GM10266 (cell line): Measurements from ENCODE around the gene LZTFL1.

Experiments used
- DNase-seq: peaks from one replicate; pipeline ENCODE4 v3.0.0; 2012; ENCODE audit errors: extremely low spot score
- TF ChIP-seq, protein P1 (sequence below): IDR thresholded peaks from 2 replicates; pipeline ENCODE4 v1.5.1; 2012; ENCODE audit warnings: mild to moderate bottlenecking, low read depth; ENCODE audit not compliant: control insufficient read depth, insufficient read depth; ENCODE audit errors: missing control alignments

LZTFL1 gene

DNA sequence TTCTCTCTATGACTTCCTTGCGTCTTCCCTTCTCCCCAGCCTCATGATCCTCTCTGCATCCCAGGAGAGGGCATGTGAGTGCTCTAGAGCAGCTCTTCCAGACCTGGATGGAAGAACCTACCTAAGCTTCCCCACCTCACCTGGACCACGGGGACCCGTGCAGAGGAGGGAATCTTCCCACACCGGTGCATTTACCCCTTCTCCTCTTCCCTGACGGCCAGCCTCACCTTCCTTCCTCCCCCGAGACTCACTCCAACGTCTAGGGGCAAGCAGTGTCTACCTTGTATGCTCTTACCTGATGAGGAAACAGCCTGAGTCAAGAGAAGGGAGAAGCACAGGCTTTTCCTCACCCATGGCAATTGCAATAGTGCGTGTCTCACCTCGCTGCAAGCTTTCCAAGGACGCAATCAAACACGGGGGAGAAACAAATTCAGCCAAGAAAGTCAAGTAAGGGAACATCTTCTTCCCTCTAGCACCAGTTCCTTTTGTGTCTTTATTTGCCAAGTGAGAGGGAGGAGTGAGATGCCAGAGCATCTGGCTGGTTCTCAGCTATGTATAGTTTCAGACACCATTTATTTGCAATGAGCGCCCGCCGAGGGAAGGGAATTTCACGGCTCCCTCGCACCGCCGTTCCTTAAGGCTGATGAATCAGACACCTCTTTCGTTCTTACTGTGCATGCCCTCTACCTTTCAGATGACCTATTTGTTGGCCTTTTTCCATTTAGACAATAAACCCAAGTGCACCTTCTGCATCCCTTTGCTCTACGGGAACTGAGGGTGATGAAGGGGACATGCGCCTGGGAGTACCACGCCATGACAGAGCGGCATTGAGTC is 42.7 kb upstream of the LZTFL1 start:
- DNase-seq: no peak
- TF ChIP-seq, protein P1, sequence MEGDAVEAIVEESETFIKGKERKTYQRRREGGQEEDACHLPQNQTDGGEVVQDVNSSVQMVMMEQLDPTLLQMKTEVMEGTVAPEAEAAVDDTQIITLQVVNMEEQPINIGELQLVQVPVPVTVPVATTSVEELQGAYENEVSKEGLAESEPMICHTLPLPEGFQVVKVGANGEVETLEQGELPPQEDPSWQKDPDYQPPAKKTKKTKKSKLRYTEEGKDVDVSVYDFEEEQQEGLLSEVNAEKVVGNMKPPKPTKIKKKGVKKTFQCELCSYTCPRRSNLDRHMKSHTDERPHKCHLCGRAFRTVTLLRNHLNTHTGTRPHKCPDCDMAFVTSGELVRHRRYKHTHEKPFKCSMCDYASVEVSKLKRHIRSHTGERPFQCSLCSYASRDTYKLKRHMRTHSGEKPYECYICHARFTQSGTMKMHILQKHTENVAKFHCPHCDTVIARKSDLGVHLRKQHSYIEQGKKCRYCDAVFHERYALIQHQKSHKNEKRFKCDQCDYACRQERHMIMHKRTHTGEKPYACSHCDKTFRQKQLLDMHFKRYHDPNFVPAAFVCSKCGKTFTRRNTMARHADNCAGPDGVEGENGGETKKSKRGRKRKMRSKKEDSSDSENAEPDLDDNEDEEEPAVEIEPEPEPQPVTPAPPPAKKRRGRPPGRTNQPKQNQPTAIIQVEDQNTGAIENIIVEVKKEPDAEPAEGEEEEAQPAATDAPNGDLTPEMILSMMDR: no peak

DNA sequence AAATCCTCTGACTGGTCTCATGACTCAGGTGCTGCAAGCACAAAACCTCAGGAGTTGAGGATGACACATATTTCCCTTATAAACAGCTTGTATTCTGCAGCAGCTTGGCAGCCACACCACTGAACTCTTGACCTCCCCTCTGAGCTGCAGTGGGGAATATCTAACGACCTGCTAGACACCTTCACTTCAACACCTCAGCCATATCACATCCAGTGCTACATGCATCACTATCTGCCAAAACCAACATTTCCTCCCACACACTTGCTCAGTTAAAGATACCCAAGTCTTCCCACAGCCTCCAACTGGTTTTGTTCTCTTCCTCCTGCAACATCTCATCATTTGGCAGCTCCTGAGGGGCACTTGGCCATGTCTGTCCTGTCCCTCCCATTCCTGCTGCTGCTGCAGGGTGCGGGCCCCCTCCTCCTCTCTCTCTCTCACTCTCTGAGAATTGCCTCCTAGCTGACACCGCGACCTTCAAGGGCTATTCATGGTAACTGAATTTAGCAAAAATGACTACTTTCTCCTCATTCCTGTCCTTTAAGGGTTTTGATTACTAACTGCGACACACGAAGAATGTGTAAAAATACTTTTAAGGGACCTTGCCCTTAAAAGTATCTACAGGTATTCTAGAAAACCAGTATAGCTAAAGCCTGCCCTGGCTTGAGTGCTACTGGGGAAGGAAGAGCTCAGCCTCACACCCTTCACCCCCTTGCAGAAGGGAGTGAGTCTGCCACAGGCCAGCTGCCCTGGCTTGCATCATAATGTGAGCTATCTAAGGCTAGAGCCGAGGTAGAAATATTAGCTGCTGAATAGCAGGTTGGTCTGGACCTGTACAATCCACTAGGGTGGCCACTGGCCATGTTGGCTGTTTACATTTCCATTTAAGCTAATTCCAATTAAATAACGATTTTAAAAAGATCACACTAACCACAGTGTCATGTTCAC is 39.4 kb upstream of the LZTFL1 start:
- TF ChIP-seq, protein P1: no peak
- peak; percentile 45 for DNase-seq

DNA sequence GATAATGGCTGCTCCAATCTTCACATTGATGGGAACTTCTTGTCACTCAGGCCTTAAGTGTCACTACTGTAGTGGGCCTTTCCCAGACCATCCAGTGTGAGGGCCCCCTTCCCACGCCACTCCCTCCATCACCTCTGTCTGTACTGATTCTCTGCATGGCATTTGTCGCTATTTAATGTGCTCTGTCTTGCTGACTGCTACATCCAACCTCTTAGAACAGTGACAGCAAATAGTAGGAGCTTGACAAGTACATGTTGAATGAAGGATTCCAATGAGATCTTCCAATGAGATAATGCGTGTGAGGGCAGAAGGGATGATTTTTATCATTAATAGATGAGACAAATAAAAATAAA is 38.8 kb upstream of the LZTFL1 start:
- DNase-seq: no peak
- TF ChIP-seq, protein P1: no peak

DNA sequence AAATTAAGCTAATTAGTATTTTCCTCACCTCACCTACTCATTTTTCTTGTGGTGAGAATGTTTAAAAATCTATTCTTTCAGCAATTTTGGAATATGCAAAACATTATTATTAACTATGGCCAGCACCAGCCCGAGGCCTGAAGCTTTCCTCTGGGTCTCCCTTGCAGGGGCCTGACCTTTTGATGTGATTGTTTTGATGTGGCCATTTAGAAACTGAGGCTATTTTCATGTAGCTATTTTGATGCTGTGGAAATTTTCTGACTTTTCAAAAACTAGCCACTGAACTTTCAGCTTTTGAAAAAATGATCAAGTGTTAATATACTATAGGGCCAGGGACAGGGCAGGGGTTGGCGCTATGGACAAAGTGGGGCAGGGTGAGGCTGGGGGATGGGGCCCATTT is 36.2 kb upstream of the LZTFL1 start:
- TF ChIP-seq, protein P1: no peak
- DNase-seq: peak; percentile 27

DNA sequence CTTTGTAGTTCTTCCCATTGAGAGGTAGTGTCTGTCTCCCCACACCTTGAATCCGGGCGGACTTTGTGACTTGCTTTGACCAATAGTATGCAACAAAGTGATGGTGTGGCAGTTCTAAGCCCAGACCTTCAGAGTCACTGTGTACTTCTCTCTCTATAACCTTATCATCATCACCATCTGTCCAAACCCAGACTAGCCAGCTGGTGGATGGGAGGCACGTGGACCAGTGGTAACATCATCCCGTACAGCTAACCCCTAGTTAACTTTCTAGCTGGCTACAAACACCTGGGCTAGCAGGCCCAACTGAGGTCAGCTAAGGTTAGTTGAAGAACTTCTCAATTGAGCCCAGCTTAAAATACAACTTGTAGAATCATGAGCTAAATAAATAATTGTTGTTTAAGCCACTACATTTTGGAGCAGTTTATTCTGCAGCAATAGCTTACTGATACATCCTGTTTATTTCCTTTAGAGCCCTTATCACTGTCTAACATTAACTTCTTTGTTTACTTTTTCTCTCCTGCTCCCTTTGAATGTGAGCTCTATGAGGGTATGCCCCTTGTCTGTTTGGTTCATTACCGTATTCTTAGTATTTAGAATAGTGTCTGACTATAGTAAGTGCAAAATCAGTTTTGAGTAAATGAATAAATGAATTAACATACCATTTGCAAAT is 32.9 kb upstream of the LZTFL1 start:
- no peak for DNase-seq
- TF ChIP-seq, protein P1: no peak

DNA sequence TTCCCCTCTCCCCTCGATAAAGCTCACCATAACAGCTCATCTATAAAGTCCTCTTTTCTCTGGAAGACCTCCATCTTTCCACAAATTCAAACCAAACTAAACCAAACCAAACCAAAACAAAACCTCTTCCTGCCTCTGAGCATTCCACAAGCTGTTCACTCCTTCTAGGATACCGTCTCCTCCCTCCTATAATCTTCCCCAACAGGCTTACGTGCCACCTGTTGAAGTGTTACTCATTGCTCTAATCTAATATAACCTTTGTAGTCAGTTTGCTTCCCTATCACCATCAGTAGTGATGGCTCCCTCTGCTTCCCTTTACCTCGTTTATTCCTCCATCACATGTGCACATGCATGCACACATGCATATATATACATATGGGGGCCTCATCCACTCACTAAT is 31.7 kb upstream of the LZTFL1 start:
- DNase-seq: no peak

More for the DNA sequence above, 31.7 kb upstream of the LZTFL1 start:
- TF ChIP-seq, protein P1: no peak
